ENCODE measurements around the gene TMEM128. TPM values are rescaled to one million over a fixed set of nuclear protein-coding genes. Genes with fewer than 3 reads are reported as not detected.

TMEM128 gene
- total and polyA plus RNA-seq, 2 of the 13 experiments (the other 11 are each of a cell fraction or from before 2014, with no cell fraction given) = 19.4 to 27.9 TPM

GRCh38 chr4:4259484-4260100 lies 11.6 kb upstream of the TMEM128 start (continued):
- no peak for TF ChIP-seq NPAS2 (CRISPR knock-in tag; IDR thresholded peaks at IDR 0.05; ENCODE audit: borderline replicate concordance)
- TF ChIP-seq KDM6A (CRISPR knock-in tag; IDR thresholded peaks at IDR 0.05; ENCODE audit: low read depth) = peak; percentile 91
- TF ChIP-seq, protein P1, sequence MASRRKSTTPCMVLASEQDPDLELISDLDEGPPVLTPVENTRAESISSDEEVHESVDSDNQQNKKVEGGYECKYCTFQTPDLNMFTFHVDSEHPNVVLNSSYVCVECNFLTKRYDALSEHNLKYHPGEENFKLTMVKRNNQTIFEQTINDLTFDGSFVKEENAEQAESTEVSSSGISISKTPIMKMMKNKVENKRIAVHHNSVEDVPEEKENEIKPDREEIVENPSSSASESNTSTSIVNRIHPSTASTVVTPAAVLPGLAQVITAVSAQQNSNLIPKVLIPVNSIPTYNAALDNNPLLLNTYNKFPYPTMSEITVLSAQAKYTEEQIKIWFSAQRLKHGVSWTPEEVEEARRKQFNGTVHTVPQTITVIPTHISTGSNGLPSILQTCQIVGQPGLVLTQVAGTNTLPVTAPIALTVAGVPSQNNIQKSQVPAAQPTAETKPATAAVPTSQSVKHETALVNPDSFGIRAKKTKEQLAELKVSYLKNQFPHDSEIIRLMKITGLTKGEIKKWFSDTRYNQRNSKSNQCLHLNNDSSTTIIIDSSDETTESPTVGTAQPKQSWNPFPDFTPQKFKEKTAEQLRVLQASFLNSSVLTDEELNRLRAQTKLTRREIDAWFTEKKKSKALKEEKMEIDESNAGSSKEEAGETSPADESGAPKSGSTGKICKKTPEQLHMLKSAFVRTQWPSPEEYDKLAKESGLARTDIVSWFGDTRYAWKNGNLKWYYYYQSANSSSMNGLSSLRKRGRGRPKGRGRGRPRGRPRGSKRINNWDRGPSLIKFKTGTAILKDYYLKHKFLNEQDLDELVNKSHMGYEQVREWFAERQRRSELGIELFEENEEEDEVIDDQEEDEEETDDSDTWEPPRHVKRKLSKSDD (CRISPR knock-in tag; IDR thresholded peaks at IDR 0.05; ENCODE audit: low read depth) = no peak
- TF ChIP-seq, protein P2, sequence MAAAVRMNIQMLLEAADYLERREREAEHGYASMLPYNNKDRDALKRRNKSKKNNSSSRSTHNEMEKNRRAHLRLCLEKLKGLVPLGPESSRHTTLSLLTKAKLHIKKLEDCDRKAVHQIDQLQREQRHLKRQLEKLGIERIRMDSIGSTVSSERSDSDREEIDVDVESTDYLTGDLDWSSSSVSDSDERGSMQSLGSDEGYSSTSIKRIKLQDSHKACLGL (CRISPR knock-in tag; IDR thresholded peaks at IDR 0.05) = no peak
- no peak for TF ChIP-seq ZNF572 (CRISPR knock-in tag; IDR thresholded peaks at IDR 0.05)
- TF ChIP-seq SP4 (CRISPR knock-in tag; IDR thresholded peaks at IDR 0.05) = no peak
- TF ChIP-seq, protein P3, sequence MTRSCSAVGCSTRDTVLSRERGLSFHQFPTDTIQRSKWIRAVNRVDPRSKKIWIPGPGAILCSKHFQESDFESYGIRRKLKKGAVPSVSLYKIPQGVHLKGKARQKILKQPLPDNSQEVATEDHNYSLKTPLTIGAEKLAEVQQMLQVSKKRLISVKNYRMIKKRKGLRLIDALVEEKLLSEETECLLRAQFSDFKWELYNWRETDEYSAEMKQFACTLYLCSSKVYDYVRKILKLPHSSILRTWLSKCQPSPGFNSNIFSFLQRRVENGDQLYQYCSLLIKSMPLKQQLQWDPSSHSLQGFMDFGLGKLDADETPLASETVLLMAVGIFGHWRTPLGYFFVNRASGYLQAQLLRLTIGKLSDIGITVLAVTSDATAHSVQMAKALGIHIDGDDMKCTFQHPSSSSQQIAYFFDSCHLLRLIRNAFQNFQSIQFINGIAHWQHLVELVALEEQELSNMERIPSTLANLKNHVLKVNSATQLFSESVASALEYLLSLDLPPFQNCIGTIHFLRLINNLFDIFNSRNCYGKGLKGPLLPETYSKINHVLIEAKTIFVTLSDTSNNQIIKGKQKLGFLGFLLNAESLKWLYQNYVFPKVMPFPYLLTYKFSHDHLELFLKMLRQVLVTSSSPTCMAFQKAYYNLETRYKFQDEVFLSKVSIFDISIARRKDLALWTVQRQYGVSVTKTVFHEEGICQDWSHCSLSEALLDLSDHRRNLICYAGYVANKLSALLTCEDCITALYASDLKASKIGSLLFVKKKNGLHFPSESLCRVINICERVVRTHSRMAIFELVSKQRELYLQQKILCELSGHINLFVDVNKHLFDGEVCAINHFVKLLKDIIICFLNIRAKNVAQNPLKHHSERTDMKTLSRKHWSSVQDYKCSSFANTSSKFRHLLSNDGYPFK (CRISPR knock-in tag; IDR thresholded peaks at IDR 0.05; ENCODE audit: borderline replicate concordance) = no peak
- no peak for TF ChIP-seq JUNB (CRISPR knock-in tag; IDR thresholded peaks at IDR 0.05; ENCODE audit: borderline replicate concordance)
- TF ChIP-seq ZNF776 (CRISPR knock-in tag; IDR thresholded peaks at IDR 0.05) = no peak
- TF ChIP-seq SNRNP70 (IDR thresholded peaks at IDR 0.05; ENCODE audit: low read depth, low read length) = no peak
- TF ChIP-seq PHF21A (CRISPR knock-in tag; IDR thresholded peaks at IDR 0.05) = peak; percentile 79
- peak; percentile 84 for TF ChIP-seq FOXO1 (CRISPR knock-in tag; IDR thresholded peaks at IDR 0.05)
- TF ChIP-seq, protein P4, sequence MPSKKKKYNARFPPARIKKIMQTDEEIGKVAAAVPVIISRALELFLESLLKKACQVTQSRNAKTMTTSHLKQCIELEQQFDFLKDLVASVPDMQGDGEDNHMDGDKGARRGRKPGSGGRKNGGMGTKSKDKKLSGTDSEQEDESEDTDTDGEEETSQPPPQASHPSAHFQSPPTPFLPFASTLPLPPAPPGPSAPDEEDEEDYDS (CRISPR knock-in tag; IDR thresholded peaks at IDR 0.05) = no peak
- TF ChIP-seq ZSCAN20 (CRISPR knock-in tag; IDR thresholded peaks at IDR 0.05; ENCODE audit: borderline replicate concordance) = no peak
- TF ChIP-seq SNAI1 (CRISPR knock-in tag; IDR thresholded peaks at IDR 0.05; ENCODE audit: borderline replicate concordance) = no peak
- TF ChIP-seq NR0B2 (CRISPR knock-in tag; IDR thresholded peaks at IDR 0.05) = no peak

Measured in HepG2 (cell line).